Activated CD8-positive, alpha-beta memory T cell treated with anti-CD3 and anti-CD28 coated beads for 48 hours (primary cell): ENCODE results near the gene BAG3.
"Not testable (repeated sequence)": the region's sequence is repeated elsewhere in the genome, so short reads cannot be mapped to it uniquely, and the experiment has no call there.

Experiments
- DNase-seq, 3 experiments: peaks; one replicate each; pipeline ENCODE4 v3.0.0-alpha.2; 2020; ENCODE audit warnings: low read depth in 2 of 3, low spot score in 2 of 3

Gene BAG3

DNA sequence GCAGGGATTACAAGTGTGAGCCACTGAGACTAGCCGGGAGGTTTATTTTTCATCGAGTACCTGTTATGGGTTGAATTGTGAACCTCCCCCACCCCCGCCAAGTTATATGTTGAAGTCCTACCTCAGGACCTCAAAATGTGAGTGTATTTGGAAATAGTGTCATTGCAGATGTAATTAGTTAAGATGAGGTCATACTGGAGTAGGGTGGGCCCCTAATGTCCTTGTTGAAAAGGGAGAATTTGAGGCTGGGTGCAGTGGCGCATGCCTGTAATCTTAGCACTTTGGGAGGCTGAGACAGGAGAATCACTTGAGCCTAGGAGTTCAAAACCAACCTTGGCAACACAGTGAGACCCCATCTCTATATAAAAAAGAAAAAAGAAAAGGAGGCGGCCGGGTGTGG is 10.8 kb upstream of the BAG3 start:
- DNase-seq, result no peak

DNA sequence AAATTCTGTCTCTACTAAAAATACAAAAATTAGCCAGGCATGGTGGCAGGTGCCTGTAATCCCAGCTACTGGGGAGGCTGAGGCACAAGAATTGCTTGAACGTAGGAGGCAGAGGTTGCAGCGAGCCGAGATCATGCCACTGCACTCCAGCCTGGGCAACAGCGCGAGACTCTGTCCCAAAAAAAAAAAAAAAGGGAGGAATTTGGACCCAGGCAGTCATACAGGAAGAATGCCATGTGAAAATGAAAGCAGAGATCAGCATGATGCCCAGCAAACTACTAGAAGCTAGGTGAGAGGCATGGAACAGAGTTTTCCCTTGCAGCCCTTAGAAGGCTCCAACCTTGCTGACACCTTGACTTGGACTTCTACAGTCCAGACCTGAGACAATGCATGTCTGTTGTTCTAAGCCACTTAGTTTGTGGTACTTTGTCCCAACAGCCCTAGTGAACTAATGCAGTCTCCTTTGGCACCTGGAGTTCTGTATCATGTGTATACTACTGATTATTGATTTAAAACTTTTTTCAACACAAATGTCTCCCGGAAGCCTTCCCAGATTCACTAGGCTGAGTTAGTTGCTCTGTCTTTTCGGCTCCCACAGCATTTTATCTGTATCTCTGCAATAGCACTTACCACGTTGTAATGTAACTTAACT is 10.2 kb upstream of the BAG3 start:
- DNase-seq, result no peak

DNA sequence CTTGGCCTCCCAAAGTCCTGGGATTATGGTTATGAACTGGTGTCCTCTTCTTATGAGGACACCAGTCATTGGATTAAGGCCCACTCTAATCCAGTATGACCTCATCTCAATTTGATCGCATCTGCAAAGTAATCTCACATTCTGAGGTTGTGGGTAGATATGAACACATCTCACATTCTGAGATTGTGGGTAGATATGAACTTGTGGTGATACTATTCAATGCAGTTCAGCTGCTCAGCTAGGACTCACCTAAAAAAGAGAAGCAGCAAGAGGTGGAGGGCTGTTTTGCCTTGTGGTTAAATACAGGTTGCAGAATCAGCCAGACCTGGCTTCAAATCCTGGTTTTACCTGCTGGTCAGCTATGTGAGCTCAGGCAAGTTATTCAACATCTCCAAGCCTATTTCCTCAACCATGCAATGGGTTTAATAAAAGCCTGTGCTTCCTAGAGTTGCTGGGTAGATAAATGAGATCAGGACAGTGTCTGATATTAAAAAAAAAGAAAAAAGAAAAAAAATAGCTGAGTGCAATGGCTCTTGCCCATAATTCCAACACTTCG is 8.5 kb upstream of the BAG3 start:
- no peak for DNase-seq

DNA sequence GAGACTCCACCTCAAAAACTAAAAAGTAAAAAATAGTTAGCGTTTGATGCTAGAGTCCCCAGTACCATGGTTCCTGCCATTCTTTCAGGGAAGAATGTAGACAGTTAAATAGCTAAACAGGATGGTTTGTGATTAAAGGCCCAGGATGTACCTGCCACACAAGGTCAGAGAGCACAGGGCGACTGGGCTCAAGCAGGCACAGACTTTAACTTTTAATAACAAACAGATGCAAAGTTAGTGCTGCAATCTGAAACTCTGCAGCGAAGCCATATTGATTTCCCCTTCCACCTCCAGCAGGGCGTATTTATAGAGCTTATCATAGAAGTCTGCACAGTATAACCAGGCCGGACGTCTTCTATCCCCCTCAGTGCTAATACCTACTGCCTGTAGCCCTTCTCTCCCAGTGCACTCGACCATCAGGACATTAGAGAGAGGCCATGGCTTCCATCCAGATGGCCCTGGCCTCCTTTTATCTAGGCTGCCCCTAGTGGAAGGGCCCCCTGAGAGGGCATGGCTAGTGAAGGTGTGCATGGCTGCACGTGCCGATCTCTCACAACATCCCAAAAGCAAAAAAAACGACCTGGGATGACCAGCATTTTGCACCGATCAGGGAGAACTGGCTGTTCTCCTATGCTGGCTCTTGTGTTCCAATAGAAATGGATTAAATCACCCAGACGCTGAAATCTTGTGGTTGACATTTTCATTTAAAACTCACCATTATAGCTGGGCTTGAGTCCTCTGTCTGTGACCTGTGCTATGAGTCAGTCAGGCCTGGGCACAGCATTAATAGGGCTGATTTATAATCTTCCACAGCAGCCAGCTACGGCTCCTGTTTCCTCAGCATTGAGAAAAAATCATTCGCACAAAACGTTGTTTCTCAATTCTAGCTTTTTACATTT is 7.6 kb upstream of the BAG3 start:
- DNase-seq, result no peak

DNA sequence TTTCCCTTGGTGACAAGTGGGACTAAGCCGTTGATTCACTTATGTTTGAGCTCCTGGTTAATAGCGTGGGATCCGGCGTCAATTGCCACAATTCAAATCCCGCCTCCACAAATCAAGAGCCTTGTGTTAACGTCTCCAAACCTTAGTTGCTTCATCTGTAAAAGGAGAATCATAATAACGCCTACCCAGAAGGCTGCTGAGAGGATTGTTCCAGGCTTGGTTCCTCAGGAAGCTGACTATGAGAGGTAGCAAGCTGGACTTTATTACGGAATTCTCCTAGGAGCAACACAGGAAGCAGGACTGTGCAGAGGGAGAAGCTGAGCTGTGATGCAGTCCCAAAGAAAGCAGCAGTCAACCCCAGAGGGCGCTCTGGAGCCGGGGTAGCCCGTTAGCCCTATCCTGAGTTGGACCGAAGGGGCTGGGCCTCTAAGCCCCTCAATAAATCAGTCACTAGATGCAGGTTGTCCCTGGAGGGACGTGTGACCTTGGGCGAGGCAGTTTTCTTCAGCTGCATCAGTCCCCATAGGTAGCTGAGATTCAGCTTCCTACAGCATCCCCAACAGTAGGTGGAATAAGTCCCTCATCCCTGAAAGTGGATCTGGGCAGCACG is 6.9 kb upstream of the BAG3 start:
- DNase-seq, result no peak

DNA sequence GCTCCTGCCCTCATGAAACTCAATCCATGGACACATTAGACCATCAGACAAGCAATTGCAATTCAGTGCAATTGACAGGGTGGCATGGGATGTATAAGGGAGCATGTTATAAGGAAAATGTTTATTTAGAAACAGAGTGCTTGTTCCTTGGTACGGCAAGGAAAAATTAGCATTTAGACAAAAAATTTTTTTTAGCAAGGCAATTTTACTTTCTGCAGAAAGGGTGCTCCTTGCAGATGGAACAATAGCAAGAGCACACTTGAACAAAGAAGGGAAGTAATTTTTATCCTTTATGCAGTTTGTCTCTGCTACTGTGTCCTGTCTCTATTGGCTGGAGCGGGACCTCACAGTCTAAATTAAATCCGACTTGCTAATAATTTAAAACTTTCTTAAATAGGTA is 6.2 kb upstream of the BAG3 start:
- no peak for DNase-seq

DNA sequence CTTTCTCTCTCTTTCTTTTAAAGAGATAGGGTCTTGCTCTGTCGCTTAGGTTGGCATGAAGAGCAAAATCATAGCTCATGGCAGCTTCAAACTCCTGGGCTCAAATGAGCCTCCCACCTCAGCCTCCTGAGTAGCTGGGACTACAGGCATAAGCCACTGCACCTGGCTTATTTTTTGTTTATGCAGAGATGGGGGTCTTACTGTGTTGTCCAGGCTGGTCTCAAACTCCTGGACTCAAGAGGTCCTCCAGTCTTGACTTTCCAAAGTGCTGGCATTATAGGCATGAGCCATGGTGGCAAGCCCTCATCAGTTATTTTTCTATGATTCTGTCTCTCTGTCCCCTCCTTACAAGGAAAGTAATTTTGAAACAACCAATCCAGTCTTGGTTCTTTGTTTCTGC is 1.1 kb upstream of the BAG3 start:
- DNase-seq, result no peak

DNA sequence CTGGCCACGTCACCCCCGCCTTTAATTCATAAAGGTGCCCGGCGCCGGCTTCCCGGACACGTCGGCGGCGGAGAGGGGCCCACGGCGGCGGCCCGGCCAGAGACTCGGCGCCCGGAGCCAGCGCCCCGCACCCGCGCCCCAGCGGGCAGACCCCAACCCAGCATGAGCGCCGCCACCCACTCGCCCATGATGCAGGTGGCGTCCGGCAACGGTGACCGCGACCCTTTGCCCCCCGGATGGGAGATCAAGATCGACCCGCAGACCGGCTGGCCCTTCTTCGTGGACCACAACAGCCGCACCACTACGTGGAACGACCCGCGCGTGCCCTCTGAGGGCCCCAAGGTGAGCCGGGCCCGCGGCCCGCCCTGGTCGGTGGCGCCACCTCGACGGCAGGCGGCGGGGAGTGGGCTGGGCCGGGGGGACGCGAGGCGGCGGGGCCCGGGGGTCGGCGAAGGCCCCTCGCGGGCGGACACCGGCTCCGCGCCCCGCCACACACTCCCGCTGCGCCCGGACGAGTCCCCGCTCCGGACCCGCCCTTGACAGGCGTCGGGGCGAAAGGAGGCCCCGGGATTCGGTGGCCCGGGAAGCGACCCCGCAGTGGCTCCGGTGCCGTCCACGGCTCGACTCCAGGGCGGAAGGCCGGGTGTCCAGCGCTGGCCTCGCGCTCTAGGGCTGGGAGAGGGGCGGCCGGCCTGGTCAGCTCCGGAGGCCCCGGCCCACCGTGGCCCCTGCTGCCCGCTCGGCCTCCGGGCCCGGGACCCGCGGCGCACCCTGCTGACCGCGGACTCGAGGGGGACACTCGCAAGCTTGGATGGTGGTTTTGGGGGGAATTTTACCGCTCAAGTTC is 557 bp downstream of the BAG3 start:
- DNase-seq, result no peak

DNA sequence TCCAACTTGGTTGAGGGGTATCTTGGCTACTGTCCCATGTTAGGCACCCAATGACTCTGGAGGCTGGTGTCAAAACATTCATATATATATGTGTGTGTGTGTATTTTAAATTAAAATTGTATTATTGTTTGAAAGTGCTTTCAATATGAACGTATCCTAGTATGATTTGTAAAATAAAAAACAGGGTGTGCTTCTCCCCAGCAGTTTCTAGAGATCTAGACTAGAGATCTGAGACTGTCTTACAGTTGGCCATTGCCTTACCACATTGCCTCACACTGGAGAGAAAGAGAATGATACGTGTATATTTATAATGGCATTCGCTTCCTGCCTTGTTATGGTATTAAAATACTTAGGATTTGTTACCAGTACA is 1.2 kb downstream of the BAG3 start:
- no peak for DNase-seq

DNA sequence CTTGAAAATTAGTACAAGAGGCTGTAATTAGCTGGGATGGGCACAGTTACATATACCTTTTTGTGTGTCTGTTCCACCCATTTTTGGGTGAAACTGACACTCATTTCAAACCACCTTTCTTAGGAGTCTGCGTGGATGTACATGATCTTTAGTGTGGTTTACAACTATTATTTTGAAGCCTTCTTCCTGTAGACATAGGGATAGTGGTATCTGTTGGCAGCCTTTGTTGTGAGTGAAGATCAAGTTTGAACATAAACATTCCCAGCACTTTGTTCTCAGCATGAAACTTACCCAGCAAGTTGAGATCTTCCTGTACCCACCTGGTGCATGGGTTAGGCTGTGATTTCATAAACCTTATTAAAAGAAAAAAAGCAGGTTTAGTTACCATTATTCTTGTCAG is 2.0 kb downstream of the BAG3 start:
- no peak for DNase-seq

DNA sequence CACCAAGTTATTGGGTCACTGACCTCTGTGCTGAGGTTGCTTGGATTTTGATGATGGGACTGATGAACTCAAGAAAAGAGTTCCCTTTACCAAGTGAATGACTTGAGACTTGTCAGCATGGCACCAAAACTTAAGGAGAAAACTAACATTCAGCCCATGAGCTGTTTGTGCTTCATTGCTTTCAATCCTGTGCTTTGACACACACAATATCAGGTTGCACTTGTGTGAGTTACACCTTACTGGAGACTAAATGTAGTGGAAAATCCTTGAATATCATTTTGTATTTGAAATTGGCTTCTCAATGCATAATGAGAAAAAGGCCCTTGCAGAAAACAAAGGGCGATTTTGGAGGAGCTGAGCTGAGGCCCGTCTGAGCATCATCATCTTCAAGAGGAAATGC is 2.7 kb downstream of the BAG3 start:
- no peak for DNase-seq

DNA sequence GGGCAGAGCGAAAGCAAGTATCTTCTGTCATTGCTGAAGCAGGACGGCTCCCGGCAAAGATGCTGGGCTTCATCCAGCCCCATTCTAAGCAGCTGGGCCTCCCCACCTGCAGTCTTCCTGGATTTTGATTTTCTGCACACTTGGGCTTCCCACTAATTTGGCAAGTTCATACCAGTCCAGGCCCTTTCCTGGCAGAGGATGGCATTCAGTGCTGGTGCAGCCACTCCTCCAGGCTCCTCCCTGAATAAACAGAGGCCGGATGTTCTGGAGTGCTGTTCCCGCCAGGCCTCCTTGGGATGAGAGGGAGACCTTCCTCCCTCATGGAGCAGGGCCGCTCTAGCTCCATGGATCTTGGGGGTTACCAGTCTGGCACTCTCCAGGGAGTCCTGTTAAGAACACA is 3.4 kb downstream of the BAG3 start:
- DNase-seq, result no peak

DNA sequence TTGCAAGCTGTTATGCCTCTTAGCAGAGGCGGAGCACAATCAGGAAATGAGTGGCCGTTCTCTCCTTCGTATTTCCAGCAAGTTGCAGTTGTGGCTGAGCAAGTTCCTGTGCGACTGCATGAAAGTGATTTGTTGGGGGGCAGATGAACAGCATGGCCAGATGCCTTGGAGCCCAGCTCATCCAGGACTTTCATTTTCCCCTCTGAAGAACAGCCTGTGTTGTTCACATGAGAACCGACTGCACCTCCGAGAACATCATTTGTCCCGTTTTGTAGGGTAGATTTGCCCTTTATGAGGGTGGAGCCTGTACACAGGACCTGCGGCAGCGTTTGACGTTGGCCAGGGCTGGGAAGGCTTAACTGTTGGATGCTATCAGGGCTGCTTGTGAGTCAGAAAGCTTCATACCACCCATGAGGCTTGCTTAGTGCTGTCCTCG is 4.4 kb downstream of the BAG3 start:
- no peak for DNase-seq

DNA sequence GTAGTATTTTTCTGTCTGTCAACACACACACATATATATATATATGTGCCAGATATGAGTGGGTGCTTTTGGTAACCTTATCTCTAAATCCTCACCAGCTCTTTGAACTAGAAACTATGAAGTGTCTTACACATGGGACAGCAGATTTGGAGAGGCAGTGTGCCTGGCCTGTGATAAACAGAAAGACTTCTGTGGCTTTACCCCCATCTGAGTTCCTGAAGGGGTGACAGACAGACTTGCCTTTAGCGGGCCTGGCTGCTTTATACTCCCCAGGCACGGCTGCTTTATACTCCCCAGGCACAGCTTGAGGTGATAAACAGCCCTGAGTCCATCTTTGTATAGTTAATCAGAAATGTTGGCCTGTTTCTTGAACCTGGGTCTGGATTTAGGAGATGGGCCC is 5.6 kb downstream of the BAG3 start:
- no peak for DNase-seq

DNA sequence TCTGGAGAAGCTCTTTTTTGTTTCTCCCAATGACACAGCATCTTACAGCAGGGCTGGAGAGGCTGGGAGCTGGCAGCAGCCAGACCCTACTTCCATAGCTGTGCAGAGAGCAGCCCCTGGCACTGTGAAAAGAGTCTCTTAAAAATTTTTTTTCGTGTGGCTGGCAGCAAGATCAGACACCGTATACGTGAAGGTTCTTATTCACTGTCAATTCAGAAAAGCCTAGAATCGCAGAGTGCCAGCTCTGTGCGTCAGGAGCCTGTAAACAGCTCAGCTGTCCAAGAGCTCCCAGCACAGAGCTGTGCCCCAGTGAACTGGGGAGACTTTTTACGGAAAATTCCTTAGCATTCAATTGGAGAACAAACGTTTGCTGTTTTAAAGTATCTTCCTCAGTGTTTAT is 6.5 kb downstream of the BAG3 start:
- no peak for DNase-seq

DNA sequence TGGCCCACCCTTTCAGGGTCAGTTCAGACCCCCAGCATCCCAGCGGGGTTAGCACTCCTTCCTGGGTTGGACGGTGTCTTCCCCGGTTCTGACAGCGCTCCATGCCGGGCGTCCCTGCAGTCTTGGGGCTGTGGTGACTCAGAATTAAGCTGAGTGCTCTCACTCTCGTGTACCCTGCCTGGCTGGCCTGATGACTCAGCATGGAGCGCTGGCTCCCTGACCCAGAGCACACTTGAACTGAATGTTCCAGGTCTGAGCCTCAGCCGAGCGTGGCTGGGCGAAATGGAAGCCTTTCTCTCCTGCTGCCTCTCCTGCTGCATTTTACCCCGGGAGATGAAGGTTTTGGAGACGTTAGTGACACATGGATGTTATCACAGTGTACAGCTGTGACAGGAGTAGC is 7.1 kb downstream of the BAG3 start:
- no peak for DNase-seq

DNA sequence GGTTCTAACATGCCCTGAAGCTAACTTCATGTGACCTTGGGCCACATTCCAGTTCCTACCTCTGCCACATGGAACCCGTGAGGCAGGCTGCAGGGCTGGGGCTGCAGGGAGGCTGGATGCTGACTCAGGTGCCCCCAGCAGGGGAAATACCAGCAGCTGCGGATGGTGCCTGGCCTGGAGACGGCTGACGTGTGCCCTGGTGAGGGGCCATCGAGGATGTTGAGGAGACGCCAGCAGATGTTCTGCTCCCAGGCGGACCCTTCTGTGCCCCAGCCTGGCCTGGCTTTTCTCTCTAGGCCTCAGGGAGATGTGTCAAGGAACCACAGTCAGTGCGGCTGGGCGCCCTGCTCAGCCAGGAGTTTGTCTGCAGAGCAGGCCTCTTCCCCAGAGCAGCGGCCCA is 8.8 kb downstream of the BAG3 start:
- DNase-seq, result no peak

DNA sequence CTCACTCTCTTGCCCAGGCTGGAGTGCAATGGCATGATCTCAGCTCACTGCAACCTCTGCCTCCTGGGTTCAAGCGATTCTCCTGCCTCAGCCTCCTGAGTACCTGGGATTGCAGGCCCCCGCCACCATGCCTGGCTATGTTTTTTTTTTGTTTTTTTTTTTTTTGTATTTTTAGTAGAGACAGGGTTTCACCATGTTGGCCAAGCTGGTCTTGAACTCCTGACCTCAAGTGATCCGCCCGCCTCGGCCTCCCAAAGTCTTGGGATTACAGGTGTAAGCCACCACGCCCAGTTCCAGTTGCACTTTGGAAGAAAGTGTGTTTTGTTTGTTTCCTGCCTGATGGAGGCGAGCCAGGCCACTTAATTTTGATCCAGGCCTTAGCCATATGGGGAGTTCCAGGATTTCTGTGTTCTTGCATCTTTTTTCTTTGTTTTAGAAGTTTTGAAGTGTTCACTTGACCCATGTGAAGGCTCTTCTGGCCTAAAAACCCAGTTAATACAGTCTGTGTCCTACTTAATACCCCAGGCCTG is 11.0 kb downstream of the BAG3 start:
- DNase-seq, result not testable (repeated sequence)

DNA sequence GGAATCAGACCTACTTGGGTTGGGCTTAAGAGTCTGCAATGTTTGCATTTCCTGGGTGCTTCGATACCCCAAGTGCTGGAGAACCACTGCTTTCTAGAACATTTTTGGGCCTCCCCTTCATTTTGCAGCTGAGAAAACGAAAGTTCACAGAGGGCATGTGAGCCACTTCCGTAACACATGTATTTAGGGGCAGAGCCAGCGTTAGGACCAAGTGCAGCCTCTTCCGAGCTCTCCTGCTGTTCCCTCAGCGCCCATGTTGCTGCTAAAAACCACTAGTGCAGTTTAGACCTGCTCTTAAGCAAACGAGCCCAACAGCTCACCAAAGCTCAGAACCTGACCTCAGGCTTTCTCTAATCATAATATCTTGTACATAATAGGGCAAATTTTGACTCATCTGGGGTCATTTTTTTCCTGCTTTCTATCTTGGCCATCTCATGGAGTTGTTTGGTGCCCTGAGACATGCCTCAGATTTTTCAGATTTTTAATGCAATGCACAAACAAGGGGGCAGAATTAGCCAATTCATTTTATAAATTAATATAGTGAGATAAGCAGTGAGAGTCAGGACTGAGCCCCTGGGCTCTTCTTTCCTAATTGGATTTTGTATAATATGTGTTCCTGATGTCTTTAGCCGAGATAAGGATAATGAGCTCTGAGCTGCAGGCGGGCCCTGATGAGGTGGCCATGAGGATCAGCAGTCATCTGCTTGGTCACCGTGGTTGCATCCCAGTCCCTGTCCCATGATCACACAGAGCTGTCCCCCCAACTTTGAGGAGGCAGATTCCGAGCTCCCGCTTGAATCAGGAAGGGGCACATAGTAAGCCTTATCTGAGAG is 12.9 kb downstream of the BAG3 start:
- DNase-seq, result no peak
